HG03521 (cell line): ENCODE results near the gene TNIK.

Experiments
- ATAC-seq: cut with Tn5 transposase; IDR thresholded peaks from one replicate; pipeline ENCODE4 v1.9.1; 2021; ENCODE audit warnings: mild to moderate bottlenecking, moderate library complexity; ENCODE audit not compliant: unreplicated experiment

TNIK gene

GRCh38 chr3:171013822-171014748 is 446.1 kb downstream of the TNIK start:
- ATAC-seq, result no peak

GRCh38 chr3:171011873-171012336 is 448.3 kb downstream of the TNIK start:
- ATAC-seq, result no peak
